GM12892 (cell line): Measurements from ENCODE around the gene TSPAN12.
A peak's percentile ranks its signal among the peaks of the same experiment; 100 is the strongest.

Experiments
- DNase-seq: peaks from one replicate; pipeline ENCODE4 v3.0.0; 2011; ENCODE audit not compliant: insufficient read length
- FAIRE-seq: peaks from 2 replicates; lab custom pipeline; 2011; peaks lifted over from hg19 to GRCh38; lab: Jason Lieb, UNC
- POLR2A ChIP-seq: IDR thresholded peaks from 2 replicates; pipeline ENCODE4 v1.6.1; 2011; ENCODE audit warnings: low read depth, low read length, control low read depth
- POLR2AphosphoS5 ChIP-seq: IDR thresholded peaks from 2 replicates; pipeline ENCODE4 v1.6.1; 2011; ENCODE audit warnings: low read depth, low read length, control low read depth
- TAF1 ChIP-seq: IDR thresholded peaks from 2 replicates; pipeline ENCODE4 v1.6.1; 2011; ENCODE audit warnings: low read depth, mild to moderate bottlenecking, control low read depth, low read length, borderline replicate concordance

Gene TSPAN12

GRCh38 chr7:120865191-120865981 lies 7.4 kb upstream of the TSPAN12 start:
- TF ChIP-seq TAF1 (no peak), POLR2A (no peak), POLR2AphosphoS5 (no peak)
- peak; percentile 65 for FAIRE-seq
- no peak for DNase-seq

GRCh38 chr7:120864141-120864900 lies 6.4 kb upstream of the TSPAN12 start:
- TF ChIP-seq TAF1, result no peak
- TF ChIP-seq POLR2AphosphoS5, result no peak
- no peak for TF ChIP-seq POLR2A
- DNase-seq (no peak), FAIRE-seq (peak; percentile 51)

GRCh38 chr7:120862987-120863590 lies 5.1 kb upstream of the TSPAN12 start:
- DNase-seq (no peak), FAIRE-seq (no peak)
- no peak for TF ChIP-seq POLR2A
- no peak for TF ChIP-seq TAF1

- FAIRE-seq (no peak), DNase-seq (no peak)
- TF ChIP-seq POLR2A, result no peak
- TF ChIP-seq POLR2AphosphoS5, result no peak
- no peak for TF ChIP-seq TAF1
Measured at GRCh38 chr7:120860156-120860555, 2.2 kb upstream of the TSPAN12 start.

GRCh38 chr7:120859459-120859858 lies 1.5 kb upstream of the TSPAN12 start:
- DNase-seq (no peak), FAIRE-seq (no peak)
- no peak for TF ChIP-seq POLR2A
- TF ChIP-seq TAF1, result no peak

- DNase-seq (peak; percentile 26), FAIRE-seq (peak; percentile 63)
- TF ChIP-seq TAF1, result no peak
- TF ChIP-seq POLR2A, result no peak
- TF ChIP-seq POLR2AphosphoS5, result peak; percentile 39; the same call in 1 of the 2 replicates
Measured at GRCh38 chr7:120856621-120857352, 1.2 kb downstream of the TSPAN12 start.

GRCh38 chr7:120856198-120856597 lies 1.7 kb downstream of the TSPAN12 start:
- TF ChIP-seq POLR2A (no peak), TAF1 (no peak), POLR2AphosphoS5 (no peak)
- DNase-seq (no peak), FAIRE-seq (no peak)

- DNase-seq, result no peak
- TF ChIP-seq POLR2A (no peak), TAF1 (no peak), POLR2AphosphoS5 (no peak)
- FAIRE-seq, result no peak
Measured at GRCh38 chr7:120852700-120853099, 5.2 kb downstream of the TSPAN12 start.

GRCh38 chr7:120843109-120843508 lies 14.8 kb downstream of the TSPAN12 start:
- FAIRE-seq, result no peak
- TF ChIP-seq POLR2A (no peak), TAF1 (no peak), POLR2AphosphoS5 (no peak)
- DNase-seq, result no peak

GRCh38 chr7:120842121-120842621 lies 15.8 kb downstream of the TSPAN12 start:
- TF ChIP-seq POLR2A, result no peak
- no peak for TF ChIP-seq TAF1
- TF ChIP-seq POLR2AphosphoS5, result no peak
- no peak for FAIRE-seq
- DNase-seq, result no peak

GRCh38 chr7:120841608-120842007 lies 16.3 kb downstream of the TSPAN12 start:
- TF ChIP-seq POLR2AphosphoS5, result no peak
- no peak for TF ChIP-seq TAF1
- TF ChIP-seq POLR2A, result no peak
- FAIRE-seq, result no peak
- DNase-seq, result no peak
